Fibroblast of lung (primary cell): ENCODE data around the gene FGF14. TPM values are rescaled to one million over a fixed set of nuclear protein-coding genes. Genes with fewer than 3 reads are reported as not detected.

Source experiments
- DNase-seq, 2 donors: peaks; one replicate each; pipeline versions ENCODE4 v3.0.0 to v3.0.0-alpha.2; 2010; ENCODE audit warnings: low read depth in 2 of 2
- H2AFZ ChIP-seq: 2 replicates; pipeline ENCODE4 v1.5.1; 2012; ENCODE audit warnings: low read length, control low read depth, inconsistent platforms
- H3K27ac ChIP-seq: 2 replicates; pipeline ENCODE4 v1.5.1; 2011; ENCODE audit warnings: low read length, control low read depth; ENCODE audit not compliant: insufficient read depth
- H3K27me3 ChIP-seq: 2 replicates; pipeline ENCODE4 v1.5.1; 2011; ENCODE audit warnings: mild to moderate bottlenecking, low read length; ENCODE audit not compliant: control insufficient read depth, insufficient read depth
- H3K36me3 ChIP-seq: 2 replicates; pipeline ENCODE4 v1.5.1; 2011; ENCODE audit warnings: low read length; ENCODE audit not compliant: control insufficient read depth, insufficient read depth
- H3K4me1 ChIP-seq: 2 replicates; pipeline ENCODE4 v1.5.1; 2011; ENCODE audit warnings: low read length; ENCODE audit not compliant: control insufficient read depth, insufficient read depth; ENCODE audit errors: extremely low read depth
- H3K4me2 ChIP-seq: 2 replicates; pipeline ENCODE4 v1.5.1; 2011; ENCODE audit warnings: low read length, control low read depth; ENCODE audit not compliant: insufficient read depth; ENCODE audit errors: extremely low read depth
- H3K4me3 ChIP-seq, 4 experiments: fragments of 200-600 bp in 1 of 4; sonication (generic) in 1 of 4; replicated peaks in 1 of 4; 2 replicates each; pipeline ENCODE4 v1.5.1; 2011 to 2016; ENCODE audit warnings: low read length in 4 of 4, low read depth in 3 of 4, mild to moderate bottlenecking in 3 of 4, control low read depth in 2 of 4, inconsistent platforms in 1 of 4, mixed read lengths in 1 of 4; ENCODE audit not compliant: insufficient read depth in 1 of 4; ENCODE audit errors: control extremely low read depth in 1 of 4
- H3K79me2 ChIP-seq: 2 replicates; pipeline ENCODE4 v1.5.1; 2012; ENCODE audit warnings: mild to moderate bottlenecking, low read length, inconsistent platforms; ENCODE audit not compliant: control insufficient read depth, insufficient read depth
- H3K9ac ChIP-seq: 2 replicates; pipeline ENCODE4 v1.5.1; 2011; ENCODE audit warnings: mild to moderate bottlenecking, low read length, control low read depth; ENCODE audit not compliant: insufficient read depth
- H3K9me3 ChIP-seq: 2 replicates; pipeline ENCODE4 v1.5.1; 2012; ENCODE audit warnings: low read depth, low read length; ENCODE audit not compliant: control insufficient read depth, insufficient read depth
- H4K20me1 ChIP-seq: 2 replicates; pipeline ENCODE4 v1.5.1; 2011; ENCODE audit warnings: low read length; ENCODE audit not compliant: control insufficient read depth, insufficient read depth; ENCODE audit errors: extremely low read depth
- CTCF ChIP-seq, 2 donors: IDR thresholded peaks in 1 of 2; conservative IDR thresholded peaks in 1 of 2; 1 replicate in 1 of 2; 2 replicates in 1 of 2; pipeline ENCODE4 v1.5.1; 2011 to 2012; ENCODE audit warnings: low read length in 2 of 2, control low read depth in 1 of 2, inconsistent platforms in 1 of 2, low read depth in 1 of 2, mild to moderate bottlenecking in 1 of 2
- EZH2 ChIP-seq: IDR thresholded peaks from 2 replicates; pipeline ENCODE4 v1.5.1; 2012; ENCODE audit warnings: low read length, control low read depth, mild to moderate bottlenecking; ENCODE audit errors: missing control alignments
- polyA plus RNA-seq, 2 donors: library from polyadenylated mRNA; depleted of rRNA in 1 of 2; stranded (reverse) in 1 of 2; unstranded in 1 of 2; fragments of >200 nt; gene quantifications; 2 replicates each; pipeline ENCODE4 v1.2.1, GENCODE V29; 2011 to 2012; ENCODE audit warnings: missing spikeins in 1 of 2
- total RNA-seq: library from RNA; depleted of rRNA; stranded (reverse); fragments of >200 nt; gene quantifications from 2 replicates; pipeline ENCODE4 v1.2.1, GENCODE V29; 2014

The FGF14 gene
- total and polyA plus RNA-seq, 2 donors (not counting 1 experiment from before 2014, with no cell fraction given) = 0.94 to 7.8 TPM

- H3K4me2 ChIP-seq = no peak overlapping the region
- no peaks in the 10 kb centered on the region for H3K4me1 ChIP-seq
- no peak for DNase-seq
- H3K9me3 ChIP-seq = no peaks in the 10 kb centered on the region
- H3K9ac ChIP-seq = no peak overlapping the region
- H3K79me2 ChIP-seq = no peaks in the 10 kb centered on the region
- H4K20me1 ChIP-seq = no peaks in the 10 kb centered on the region
- H2AFZ ChIP-seq = no peak overlapping the region
- no peak for TF ChIP-seq EZH2
- TF ChIP-seq CTCF (conservative IDR thresholded peaks at IDR 0.05 in 1 of 2, IDR thresholded peaks at IDR 0.05 in 1 of 2; ENCODE audit: low read depth in 1 of 2, low read length in 2 of 2) = no peak
- no peak overlapping the region for H3K4me3 ChIP-seq
- no peaks in the 10 kb centered on the region for H3K36me3 ChIP-seq
- no peaks in the 10 kb centered on the region for H3K27me3 ChIP-seq
- no peak overlapping the region for H3K27ac ChIP-seq
These were observed 373.6 kb downstream of the FGF14 start for GRCh38 chr13:102028206-102028605.

GRCh38 chr13:102021777-102022176 lies 380.1 kb downstream of the FGF14 start:
- Histone ChIP-seq H3K27ac (no peak overlapping the region), H3K27me3 (no peaks in the 10 kb centered on the region), H3K4me1 (no peaks in the 10 kb centered on the region), H2AFZ (no peak overlapping the region), H3K9me3 (no peaks in the 10 kb centered on the region), H3K4me2 (no peak overlapping the region), H4K20me1 (no peaks in the 10 kb centered on the region), H3K36me3 (no peaks in the 10 kb centered on the region), H3K4me3 (no peak overlapping the region), H3K9ac (no peak overlapping the region), H3K79me2 (no peaks in the 10 kb centered on the region)
- TF ChIP-seq EZH2 (no peak), CTCF (conservative IDR thresholded peaks at IDR 0.05 in 1 of 2, IDR thresholded peaks at IDR 0.05 in 1 of 2; ENCODE audit: low read depth in 1 of 2, low read length in 2 of 2) (no peak)
- no peak for DNase-seq

- Histone ChIP-seq H3K4me2 (no peak overlapping the region), H4K20me1 (no peaks in the 10 kb centered on the region)
- TF ChIP-seq CTCF (conservative IDR thresholded peaks at IDR 0.05 in 1 of 2, IDR thresholded peaks at IDR 0.05 in 1 of 2; ENCODE audit: low read depth in 1 of 2, low read length in 2 of 2) (no peak), EZH2 (no peak)
These were observed 381.1 kb downstream of the FGF14 start for GRCh38 chr13:102020611-102021216.

More at GRCh38 chr13:102020611-102021216, 381.1 kb downstream of the FGF14 start:
- Histone ChIP-seq H3K27me3 (no peaks in the 10 kb centered on the region), H3K4me3 (no peak overlapping the region), H3K9me3 (no peaks in the 10 kb centered on the region), H3K79me2 (no peaks in the 10 kb centered on the region), H3K4me1 (no peaks in the 10 kb centered on the region), H3K27ac (no peak overlapping the region), H3K9ac (no peak overlapping the region), H2AFZ (no peak overlapping the region), H3K36me3 (no peaks in the 10 kb centered on the region)
- peak in 1 of 2 donors; percentile 78 for DNase-seq
